Measurements from ENCODE around the gene ERVFRD-1.
"Not testable (repeated sequence)": the region's sequence is repeated elsewhere in the genome, so short reads cannot be mapped to it uniquely, and the experiment has no call there.

DNA sequence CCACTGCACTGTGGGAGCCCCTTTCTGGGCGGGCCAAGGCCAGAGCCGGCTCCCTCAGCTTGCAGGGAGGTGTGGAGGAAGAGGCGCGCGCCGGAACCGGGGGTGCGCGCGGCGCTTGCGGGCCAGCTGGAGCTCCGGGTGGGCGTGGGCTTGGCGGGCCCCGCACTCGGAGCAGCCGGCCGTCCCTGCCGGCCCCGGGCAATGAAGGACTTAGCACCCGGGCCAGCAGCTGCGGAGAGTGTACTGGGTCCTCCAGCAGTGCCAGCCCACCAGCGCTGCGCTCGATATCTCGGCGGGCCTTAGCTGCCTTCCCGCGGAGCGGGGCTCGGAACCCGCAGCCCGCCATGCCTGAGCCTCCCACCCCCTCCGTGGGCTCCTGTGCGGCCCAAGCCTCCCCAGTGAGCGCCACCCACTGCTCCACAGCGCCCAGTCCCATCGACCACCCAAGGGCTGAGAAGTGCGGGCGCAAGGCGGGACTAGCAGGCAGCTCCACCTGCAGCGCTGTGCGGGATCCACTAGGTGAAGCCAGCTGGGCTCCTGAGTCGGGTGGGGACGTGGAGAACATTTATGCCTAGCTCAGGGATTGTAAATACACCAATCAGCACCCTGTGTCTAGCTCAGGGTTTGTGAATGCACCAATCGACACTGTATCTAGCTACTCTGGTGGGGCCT is 24.2 kb downstream of the ERVFRD-1 start:
- TF ChIP-seq, protein P1, sequence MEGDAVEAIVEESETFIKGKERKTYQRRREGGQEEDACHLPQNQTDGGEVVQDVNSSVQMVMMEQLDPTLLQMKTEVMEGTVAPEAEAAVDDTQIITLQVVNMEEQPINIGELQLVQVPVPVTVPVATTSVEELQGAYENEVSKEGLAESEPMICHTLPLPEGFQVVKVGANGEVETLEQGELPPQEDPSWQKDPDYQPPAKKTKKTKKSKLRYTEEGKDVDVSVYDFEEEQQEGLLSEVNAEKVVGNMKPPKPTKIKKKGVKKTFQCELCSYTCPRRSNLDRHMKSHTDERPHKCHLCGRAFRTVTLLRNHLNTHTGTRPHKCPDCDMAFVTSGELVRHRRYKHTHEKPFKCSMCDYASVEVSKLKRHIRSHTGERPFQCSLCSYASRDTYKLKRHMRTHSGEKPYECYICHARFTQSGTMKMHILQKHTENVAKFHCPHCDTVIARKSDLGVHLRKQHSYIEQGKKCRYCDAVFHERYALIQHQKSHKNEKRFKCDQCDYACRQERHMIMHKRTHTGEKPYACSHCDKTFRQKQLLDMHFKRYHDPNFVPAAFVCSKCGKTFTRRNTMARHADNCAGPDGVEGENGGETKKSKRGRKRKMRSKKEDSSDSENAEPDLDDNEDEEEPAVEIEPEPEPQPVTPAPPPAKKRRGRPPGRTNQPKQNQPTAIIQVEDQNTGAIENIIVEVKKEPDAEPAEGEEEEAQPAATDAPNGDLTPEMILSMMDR (IDR thresholded peaks at IDR 0.05): not testable (repeated sequence)
- TF ChIP-seq POLR2A, EP300, POLR2AphosphoS5 (IDR thresholded peaks at IDR 0.05): not testable (repeated sequence)
